NAMALWA (cell line): ENCODE measurements around the gene TCHH.
"Not testable (repeated sequence)": the region's sequence is repeated elsewhere in the genome, so short reads cannot be mapped to it uniquely, and the experiment has no call there.

Source experiments
- DNase-seq: peaks from one replicate; pipeline ENCODE4 v3.0.0-alpha.2; 2015; ENCODE audit warnings: low spot score

TCHH gene

GRCh38 chr1:152115344-152115743, at the start of gene TCHH:
TSS of gene TCHH (minus strand) at chr1:152115444. CDS start at chr1:152114080, 1,364 bp downstream.
- no peak for DNase-seq

- DNase-seq = no peak
Observed at GRCh38 chr1:152164517-152165136, 49.4 kb upstream of the TCHH start.

GRCh38 chr1:152162792-152163463, 47.7 kb upstream of the TCHH start:
- no peak for DNase-seq

GRCh38 chr1:152160576-152160975, 45.3 kb upstream of the TCHH start:
- DNase-seq = no peak

- DNase-seq = no peak
Observed at GRCh38 chr1:152159144-152159543, 43.9 kb upstream of the TCHH start, which contains the start of gene RPTN. TSS of gene RPTN (minus strand) at chr1:152159228. CDS start at chr1:152157889, 1,339 bp downstream.

- no peak for DNase-seq
Observed at GRCh38 chr1:152153996-152154395, 38.8 kb upstream of the TCHH start.

GRCh38 chr1:152151646-152152045, 36.4 kb upstream of the TCHH start:
- no peak for DNase-seq

GRCh38 chr1:152148981-152149380, 33.7 kb upstream of the TCHH start:
- no peak for DNase-seq

- no peak for DNase-seq
Observed at GRCh38 chr1:152148051-152148450, 32.8 kb upstream of the TCHH start.

- no peak for DNase-seq
Observed at GRCh38 chr1:152145769-152146168, 30.5 kb upstream of the TCHH start.

GRCh38 chr1:152144674-152145183, 29.5 kb upstream of the TCHH start:
- DNase-seq = not testable (repeated sequence)

- no peak for DNase-seq
Observed at GRCh38 chr1:152143150-152143887, 28.1 kb upstream of the TCHH start.

GRCh38 chr1:152141971-152142584, 26.8 kb upstream of the TCHH start:
- peak; percentile 33 for DNase-seq

- DNase-seq = no peak
Observed at GRCh38 chr1:152137215-152137614, 22.0 kb upstream of the TCHH start.

GRCh38 chr1:152130186-152130585, 14.9 kb upstream of the TCHH start:
- DNase-seq = no peak

GRCh38 chr1:152127673-152128072, 12.4 kb upstream of the TCHH start:
- DNase-seq = no peak

GRCh38 chr1:152125834-152126443, 10.7 kb upstream of the TCHH start:
- DNase-seq = no peak

- DNase-seq = no peak
Observed at GRCh38 chr1:152118915-152119314, 3.7 kb upstream of the TCHH start.

- DNase-seq = no peak
Observed at GRCh38 chr1:152112885-152113432, 2.3 kb downstream of the TCHH start.

GRCh38 chr1:152112101-152112884, 3.0 kb downstream of the TCHH start:
- DNase-seq = no peak

- DNase-seq = no peak
Observed at GRCh38 chr1:152111515-152111968, 3.7 kb downstream of the TCHH start.
